GM12891 (cell line): ENCODE results near the gene FOXB1.

Experiments
- PAX5 ChIP-seq: IDR thresholded peaks from 2 replicates; pipeline ENCODE4 v1.6.1; 2011; ENCODE audit warnings: low read length, moderate library complexity, mild to moderate bottlenecking; ENCODE audit not compliant: insufficient read depth, severe bottlenecking
- POLR2A ChIP-seq: IDR thresholded peaks from 2 replicates; pipeline ENCODE4 v1.6.1; 2011; ENCODE audit warnings: low read depth, low read length, control low read depth
- POLR2AphosphoS5 ChIP-seq: IDR thresholded peaks from 2 replicates; pipeline ENCODE4 v1.6.1; 2011; ENCODE audit warnings: low read depth, low read length, control low read depth
- POU2F2 ChIP-seq: IDR thresholded peaks from 2 replicates; pipeline ENCODE4 v1.6.1; 2011; ENCODE audit warnings: low read depth, mild to moderate bottlenecking, control low read depth, low read length, moderate library complexity
- TAF1 ChIP-seq: IDR thresholded peaks from 2 replicates; pipeline ENCODE4 v1.6.1; 2011; ENCODE audit warnings: low read depth, low read length, control low read depth

DNA sequence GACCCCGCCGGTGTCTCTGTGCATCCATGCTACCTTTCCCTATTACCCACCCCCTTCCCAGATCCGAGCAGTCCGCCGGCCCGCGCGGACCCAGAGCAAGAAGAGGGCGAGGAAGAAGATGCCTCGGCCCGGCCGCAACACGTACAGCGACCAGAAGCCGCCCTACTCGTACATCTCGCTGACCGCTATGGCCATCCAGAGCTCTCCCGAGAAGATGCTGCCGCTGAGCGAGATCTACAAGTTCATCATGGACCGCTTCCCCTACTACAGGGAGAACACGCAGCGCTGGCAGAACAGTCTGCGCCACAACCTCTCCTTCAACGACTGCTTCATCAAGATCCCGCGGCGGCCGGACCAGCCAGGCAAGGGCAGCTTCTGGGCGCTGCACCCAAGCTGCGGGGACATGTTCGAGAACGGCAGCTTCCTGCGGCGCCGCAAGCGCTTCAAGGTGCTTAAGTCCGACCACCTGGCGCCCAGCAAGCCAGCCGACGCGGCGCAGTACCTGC, 788 bp downstream of the FOXB1 start:
- no peak for TF ChIP-seq POLR2AphosphoS5
- no peak for TF ChIP-seq PAX5
- TF ChIP-seq POLR2A, result no peak
- no peak for TF ChIP-seq TAF1
- no peak for TF ChIP-seq POU2F2
